Transverse colon (tissue), 4 donors: ENCODE results near the gene VASN. TPM values are rescaled to one million over a fixed set of nuclear protein-coding genes. Genes with fewer than 3 reads are reported as not detected.

ENCODE experiments used
- DNase-seq: peaks from one replicate; pipeline ENCODE4 v3.0.0-alpha.2; 2019
- H3K27ac ChIP-seq, 4 donors: fragments of 200-600 bp; sonication (generic); 2 replicates each; pipeline ENCODE4 v1.5.1; 2016 to 2018; ENCODE audit warnings: inconsistent platforms in 4 of 4
- H3K27me3 ChIP-seq: fragments of 200-600 bp; sonication (generic); 2 replicates; pipeline ENCODE4 v1.5.1; 2017; ENCODE audit warnings: inconsistent platforms
- H3K36me3 ChIP-seq, 4 donors: fragments of 200-600 bp; sonication (generic); 2 replicates each; pipeline ENCODE4 v1.5.1; 2017 to 2019; ENCODE audit warnings: inconsistent platforms in 4 of 4
- H3K4me1 ChIP-seq, 4 donors: fragments of 200-600 bp; sonication (generic); 2 replicates each; pipeline ENCODE4 v1.5.1; 2017 to 2020; ENCODE audit warnings: inconsistent platforms in 4 of 4
- H3K4me3 ChIP-seq, 4 donors: fragments of 200-600 bp; sonication (generic); 1 replicate in 1 of 4; 2 replicates in 3 of 4; pipeline versions ENCODE4 v1.5.1 to v1.6.1; 2017 to 2019; ENCODE audit warnings: inconsistent platforms in 4 of 4
- H3K9me3 ChIP-seq, 2 donors: fragments of 200-600 bp; sonication (generic); 2 replicates each; pipeline ENCODE4 v1.5.1; 2017 to 2019; ENCODE audit warnings: inconsistent platforms in 2 of 2
- EP300 ChIP-seq: sonication (generic); formaldehyde crosslinking; IDR thresholded peaks from one replicate; pipeline ENCODE4 v1.6.1; 2017; ENCODE audit warnings: antibody characterized with exemption, low read depth
- POLR2A ChIP-seq: fragments of 450-650 bp; IDR thresholded peaks from one replicate; pipeline ENCODE4 v1.6.1; 2016; ENCODE audit warnings: antibody characterized with exemption, mild to moderate bottlenecking, moderate library complexity
- POLR2AphosphoS5 ChIP-seq, 3 donors: sonication (generic); formaldehyde crosslinking; IDR thresholded peaks; one replicate each; pipeline ENCODE4 v1.6.1; 2016; ENCODE audit warnings: antibody characterized with exemption in 3 of 3
- WGBS, 2 donors: methylation state at CpG; one replicate each; pipeline ENCODE4 v1.1.5; 2018; ENCODE audit warnings: low coverage in 1 of 2; 5-methylcytosine and 5-hydroxymethylcytosine counted together
- in situ Hi-C, 4 donors: fragments of 200-750 bp; cut with MboI; loops; one replicate each; pipeline versions ENCODE4 v1.15.0 to v1.15.1; 2017; ENCODE audit warnings: low sequenced_read_pairs in 3 of 4, low pct_ligation_motif_present in 1 of 4, low pct_unique_long_range_greater_than_20kb in 1 of 4
- intact Hi-C: fragments of 100-400 bp; cut with DNase I; formaldehyde crosslinking; loops from one replicate; pipeline ENCODE4 v1.15.1; 2023; ENCODE audit warnings: low total_unique reads
- total RNA-seq, 4 donors: library from RNA; depleted of rRNA; stranded (reverse); fragments of >200 nt; gene quantifications; one replicate each; pipeline ENCODE4 v1.1.0, GENCODE V29; 2016
- TF ChIP-seq, protein P1 (sequence below), 5 experiments: fragments of 200-600 bp in 3 of 5; fragments of 450-650 bp in 2 of 5; sonication (generic) in 3 of 5; IDR thresholded peaks; 1 replicate in 2 of 5; 2 replicates in 3 of 5; pipeline ENCODE4 v1.5.1; 2016 to 2017; ENCODE audit warnings: antibody characterized with exemption in 5 of 5, inconsistent platforms in 3 of 5, mild to moderate bottlenecking in 2 of 5, moderate library complexity in 1 of 5

VASN gene
- total RNA-seq, 4 donors from 2014 or later: 3.4 to 18.7 (median 9.0) TPM

DNA sequence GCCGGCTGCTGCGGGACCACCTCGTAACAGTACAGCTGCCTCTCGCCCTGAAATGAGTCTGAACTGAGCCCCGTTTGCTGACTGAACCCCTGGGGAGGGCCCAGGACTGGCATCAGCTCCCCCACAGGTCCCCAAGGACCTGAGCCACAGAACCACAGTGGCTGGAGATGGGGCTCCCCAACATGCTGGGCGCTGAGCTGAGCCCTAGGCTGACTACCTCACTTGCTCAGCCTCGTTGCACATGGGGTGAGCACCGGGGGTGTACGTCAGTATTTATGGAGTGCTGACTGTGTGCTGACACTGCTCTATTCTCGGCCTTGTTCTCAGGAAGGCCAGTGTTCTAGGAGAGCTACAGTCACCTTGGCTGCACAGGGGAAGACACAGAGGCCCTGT lies 6.6 kb upstream of the VASN start:
- DNase-seq: no peak
- in situ Hi-C loops (no loop called here), intact Hi-C loops (no loop called here)
- Histone ChIP-seq H3K27me3 (no peaks in the 10 kb centered on the region), H3K9me3 (no peaks in the 10 kb centered on the region), H3K36me3 (peaks cover 0 to 11% (median 0%) of the 10 kb centered on the region in 4 donors), H3K4me3 (no peak overlapping the region), H3K27ac (no peak overlapping the region), H3K4me1 (no peaks in the 10 kb centered on the region)
- no peak for TF ChIP-seq POLR2A
- TF ChIP-seq, protein P1, sequence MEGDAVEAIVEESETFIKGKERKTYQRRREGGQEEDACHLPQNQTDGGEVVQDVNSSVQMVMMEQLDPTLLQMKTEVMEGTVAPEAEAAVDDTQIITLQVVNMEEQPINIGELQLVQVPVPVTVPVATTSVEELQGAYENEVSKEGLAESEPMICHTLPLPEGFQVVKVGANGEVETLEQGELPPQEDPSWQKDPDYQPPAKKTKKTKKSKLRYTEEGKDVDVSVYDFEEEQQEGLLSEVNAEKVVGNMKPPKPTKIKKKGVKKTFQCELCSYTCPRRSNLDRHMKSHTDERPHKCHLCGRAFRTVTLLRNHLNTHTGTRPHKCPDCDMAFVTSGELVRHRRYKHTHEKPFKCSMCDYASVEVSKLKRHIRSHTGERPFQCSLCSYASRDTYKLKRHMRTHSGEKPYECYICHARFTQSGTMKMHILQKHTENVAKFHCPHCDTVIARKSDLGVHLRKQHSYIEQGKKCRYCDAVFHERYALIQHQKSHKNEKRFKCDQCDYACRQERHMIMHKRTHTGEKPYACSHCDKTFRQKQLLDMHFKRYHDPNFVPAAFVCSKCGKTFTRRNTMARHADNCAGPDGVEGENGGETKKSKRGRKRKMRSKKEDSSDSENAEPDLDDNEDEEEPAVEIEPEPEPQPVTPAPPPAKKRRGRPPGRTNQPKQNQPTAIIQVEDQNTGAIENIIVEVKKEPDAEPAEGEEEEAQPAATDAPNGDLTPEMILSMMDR (IDR thresholded peaks at IDR 0.05): no peak
- no peak for TF ChIP-seq EP300
- no peak for TF ChIP-seq POLR2AphosphoS5 (IDR thresholded peaks at IDR 0.05)
- WGBS, 2 donors: 95% methylated on average over 10 of the region's 10 CpGs; no CpG with 5 or more reads in 1 of the 2 donors

DNA sequence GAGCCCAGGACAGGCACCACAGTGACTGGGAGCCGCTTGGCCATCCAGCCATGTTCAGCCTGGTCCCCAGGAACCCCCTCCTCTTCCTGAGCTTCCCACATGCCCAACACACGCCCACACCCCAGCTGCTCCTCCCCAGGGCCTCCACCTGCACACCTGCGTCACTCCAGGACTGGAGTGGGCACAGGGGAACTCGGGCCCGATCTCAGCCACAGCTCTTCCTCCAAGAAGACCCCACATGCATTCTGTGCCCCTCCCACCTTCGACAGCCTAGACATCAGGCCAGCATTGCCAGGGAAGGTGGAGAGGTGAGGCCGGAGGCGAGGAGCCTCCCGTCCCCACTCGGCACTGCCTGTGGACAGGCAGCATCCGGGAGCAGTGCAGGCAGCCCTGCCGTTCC lies 6.0 kb upstream of the VASN start:
- no peak for TF ChIP-seq POLR2AphosphoS5 (IDR thresholded peaks at IDR 0.05)
- no peak for TF ChIP-seq EP300
- TF ChIP-seq, protein P1 (IDR thresholded peaks at IDR 0.05): no peak
- TF ChIP-seq POLR2A: no peak
- Histone ChIP-seq H3K27me3 (no peaks in the 10 kb centered on the region), H3K27ac (no peak overlapping the region), H3K4me3 (no peak overlapping the region), H3K36me3 (peaks cover 0 to 11% (median 0%) of the 10 kb centered on the region in 4 donors), H3K9me3 (no peaks in the 10 kb centered on the region), H3K4me1 (peaks cover 0 to 3% (median 0%) of the 10 kb centered on the region in 4 donors)
- 92% methylated on average over 11 of the region's 12 CpGs; no CpG with 5 or more reads in 1 of the 2 donors for WGBS, 2 donors
- DNase-seq: no peak
- in situ Hi-C loops (no loop called here), intact Hi-C loops (no loop called here)

- no peak for DNase-seq
- WGBS, 2 donors: 90 to 96% methylated on average over 2 to 12 of the region's 13 CpGs
- Histone ChIP-seq H3K9me3 (no peaks in the 10 kb centered on the region), H3K27ac (no peak overlapping the region), H3K4me1 (peaks cover 0 to 3% (median 1%) of the 10 kb centered on the region in 4 donors), H3K36me3 (peaks cover 0 to 11% (median 0%) of the 10 kb centered on the region in 4 donors), H3K27me3 (no peaks in the 10 kb centered on the region), H3K4me3 (no peak overlapping the region)
- intact Hi-C loops: no loop called here
- no peak for TF ChIP-seq POLR2A
- TF ChIP-seq EP300: no peak
- TF ChIP-seq, protein P1 (IDR thresholded peaks at IDR 0.05): no peak
- TF ChIP-seq POLR2AphosphoS5 (IDR thresholded peaks at IDR 0.05): no peak
- in situ Hi-C loops: no loop called here
These were observed 5.6 kb upstream of the VASN start for GRCh38 chr16:4366016-4366415.

- no peaks in the 10 kb centered on the region for H3K27me3 ChIP-seq
- peaks cover 0 to 11% (median 0%) of the 10 kb centered on the region in 4 donors for H3K36me3 ChIP-seq
- H3K4me3 ChIP-seq: no peak overlapping the region
- peaks cover 2 to 15% (median 10%) of the 10 kb centered on the region in 4 donors for H3K4me1 ChIP-seq
- in situ Hi-C loops: no loop called here
- WGBS, 2 donors: 91 to 100% methylated on average over 3 to 5 of the region's 5 CpGs
- intact Hi-C loops: no loop called here
- TF ChIP-seq, protein P1 (IDR thresholded peaks at IDR 0.05): no peak
- TF ChIP-seq POLR2A: no peak
- TF ChIP-seq EP300: no peak
- no peak for TF ChIP-seq POLR2AphosphoS5 (IDR thresholded peaks at IDR 0.05)
- no peak for DNase-seq
- H3K27ac ChIP-seq: no peak overlapping the region
- no peaks in the 10 kb centered on the region for H3K9me3 ChIP-seq
These were observed 4.2 kb upstream of the VASN start for GRCh38 chr16:4367393-4367856.
